Neural cell (in vitro differentiated cells): ENCODE results near the gene FGF21. TPM values are rescaled to one million over a fixed set of nuclear protein-coding genes. Genes with fewer than 3 reads are reported as not detected.

Experiments
- H2AFZ ChIP-seq: fragments of 200-600, 300-800 bp; sonication (generic), shearing (Covaris generic); 2 replicates; pipeline ENCODE4 v1.6.0; 2014; ENCODE audit warnings: low read depth, mild to moderate bottlenecking, antibody characterized with exemption, low read length, moderate library complexity
- H3F3A ChIP-seq: fragments of 200-600 bp; shearing (Covaris generic); 2 replicates; pipeline ENCODE4 v1.6.1; 2016; ENCODE audit warnings: mild to moderate bottlenecking, moderate library complexity, mixed read lengths, antibody characterized with exemption, low read length; ENCODE audit not compliant: insufficient read depth, poor library complexity, severe bottlenecking
- H3K27ac ChIP-seq: fragments of 200-600, 300-800 bp; sonication (generic), shearing (Covaris generic); 2 replicates; pipeline ENCODE4 v1.5.1; 2014; ENCODE audit warnings: mild to moderate bottlenecking, low read length, moderate library complexity
- H3K27me3 ChIP-seq: fragments of 300-800, 200-600 bp; sonication (generic), shearing (Covaris generic); 2 replicates; pipeline ENCODE4 v1.6.0; 2014; ENCODE audit warnings: mild to moderate bottlenecking, low read depth, low read length, moderate library complexity; ENCODE audit not compliant: insufficient read depth
- H3K36me3 ChIP-seq: fragments of 300-800, 200-600 bp; sonication (generic), shearing (Covaris generic); 2 replicates; pipeline ENCODE4 v1.5.1; 2014; ENCODE audit warnings: mild to moderate bottlenecking, antibody characterized with exemption, low read length, moderate library complexity; ENCODE audit not compliant: insufficient read depth
- H3K4me2 ChIP-seq: fragments of 300-800, 200-600 bp; sonication (generic), shearing (Covaris generic); 2 replicates; pipeline ENCODE4 v1.6.0; 2014; ENCODE audit warnings: mild to moderate bottlenecking, low read length
- H3K4me3 ChIP-seq: fragments of 300-800, 200-600 bp; sonication (generic), shearing (Covaris generic); 2 replicates; pipeline ENCODE4 v1.5.1; 2014; ENCODE audit warnings: mild to moderate bottlenecking, low read length, moderate library complexity
- H3K79me2 ChIP-seq: fragments of 200-600 bp; shearing (Covaris generic); replicated peaks from 2 replicates; pipeline ENCODE4 v1.6.0; 2014; ENCODE audit warnings: mild to moderate bottlenecking, low read length, moderate library complexity; ENCODE audit not compliant: insufficient read depth
- H3K9ac ChIP-seq: fragments of 300-800, 200-600 bp; sonication (generic), shearing (Covaris generic); 2 replicates; pipeline ENCODE4 v1.6.1; 2016; ENCODE audit warnings: mild to moderate bottlenecking, low read length, mixed read lengths
- H3K9me2 ChIP-seq: fragments of 200-600 bp; shearing (Covaris generic); 2 replicates; pipeline ENCODE4 v1.6.1; 2016; ENCODE audit warnings: mild to moderate bottlenecking, low read length, mixed read lengths; ENCODE audit not compliant: insufficient read depth
- H3K9me3 ChIP-seq: fragments of 200-600, 300-800 bp; sonication (generic), shearing (Covaris generic); 2 replicates; pipeline ENCODE4 v1.6.1; 2016; ENCODE audit warnings: mild to moderate bottlenecking, mixed run types, low read length, moderate library complexity, mixed read lengths
- H4K20me1 ChIP-seq: fragments of 200-600 bp; shearing (Covaris generic); 2 replicates; pipeline ENCODE4 v1.6.1; 2016; ENCODE audit warnings: mild to moderate bottlenecking, mixed run types; ENCODE audit not compliant: insufficient read depth
- CTCF ChIP-seq: fragments of 450-650 bp; IDR thresholded peaks from 2 replicates; pipeline ENCODE4 v1.5.1; 2014; ENCODE audit warnings: antibody characterized with exemption, mild to moderate bottlenecking, moderate library complexity; ENCODE audit not compliant: poor library complexity, severe bottlenecking
- EP300 ChIP-seq: fragments of 450-650 bp; conservative IDR thresholded peaks from 2 replicates; pipeline ENCODE4 v1.6.1; 2014; ENCODE audit warnings: antibody characterized with exemption, mild to moderate bottlenecking, moderate library complexity; ENCODE audit not compliant: poor library complexity, severe bottlenecking
- EZH2 ChIP-seq: fragments of 200-600, 300-800 bp; shearing (Covaris generic), sonication (generic); IDR thresholded peaks from 2 replicates; pipeline ENCODE4 v1.6.1; 2014; ENCODE audit warnings: antibody characterized with exemption, low read length, borderline replicate concordance, mild to moderate bottlenecking; ENCODE audit not compliant: insufficient read depth, poor library complexity, severe bottlenecking
- MXI1 ChIP-seq: fragments of 450-650 bp; conservative IDR thresholded peaks from 2 replicates; pipeline ENCODE4 v1.6.1; 2014; ENCODE audit warnings: antibody characterized with exemption, mild to moderate bottlenecking; ENCODE audit not compliant: poor library complexity, severe bottlenecking
- POLR2AphosphoS5 ChIP-seq: IDR thresholded peaks from 2 replicates; pipeline ENCODE4 v1.6.1; 2012
- RAD21 ChIP-seq: fragments of 450-650 bp; conservative IDR thresholded peaks from 2 replicates; pipeline ENCODE4 v1.6.1; 2014; ENCODE audit warnings: antibody characterized with exemption, mild to moderate bottlenecking, moderate library complexity
- REST ChIP-seq: IDR thresholded peaks from 2 replicates; pipeline ENCODE4 v1.6.1; 2012; ENCODE audit warnings: borderline replicate concordance
- SMC3 ChIP-seq: fragments of 450-650 bp; conservative IDR thresholded peaks from 2 replicates; pipeline ENCODE4 v1.6.1; 2014; ENCODE audit warnings: antibody characterized with exemption, mild to moderate bottlenecking, moderate library complexity; ENCODE audit not compliant: poor library complexity
- TAF1 ChIP-seq: IDR thresholded peaks from 2 replicates; pipeline ENCODE4 v1.6.1; 2012; ENCODE audit warnings: low read depth
- polyA plus RNA-seq: library from polyadenylated mRNA; depleted of rRNA; stranded (reverse); fragments of >200 nt; gene quantifications from 2 replicates; pipeline ENCODE4 v1.2.3, GENCODE V29; 2014

The FGF21 gene
- polyA plus RNA-seq, 1 donor from 2014 or later: not detected

GRCh38 chr19:48742096-48742495 is 13.2 kb upstream of the FGF21 start:
- no peaks in the 10 kb centered on the region for H3K9me3 ChIP-seq
- H3K27ac ChIP-seq: no peak overlapping the region
- no peak for TF ChIP-seq EP300
- TF ChIP-seq RAD21: no peak
- TF ChIP-seq MXI1: no peak
- no peak for TF ChIP-seq REST
- no peak for TF ChIP-seq EZH2
- TF ChIP-seq SMC3: no peak
- TF ChIP-seq CTCF: no peak
- TF ChIP-seq TAF1: no peak
- no peak for TF ChIP-seq POLR2AphosphoS5
- H3K4me3 ChIP-seq: no peak overlapping the region
- no peak overlapping the region for H3K9ac ChIP-seq
- H3K36me3 ChIP-seq: no peaks in the 10 kb centered on the region
- no peak overlapping the region for H2AFZ ChIP-seq
- no peaks in the 10 kb centered on the region for H3K9me2 ChIP-seq
- peaks cover 6% of the 10 kb centered on the region for H3K27me3 ChIP-seq
- no peaks in the 10 kb centered on the region for H3F3A ChIP-seq
- no peaks in the 10 kb centered on the region for H4K20me1 ChIP-seq
- H3K4me2 ChIP-seq: no peak overlapping the region
- no peaks in the 10 kb centered on the region for H3K79me2 ChIP-seq

- Histone ChIP-seq H3K36me3 (no peaks in the 10 kb centered on the region), H3K9me2 (no peaks in the 10 kb centered on the region), H3K9me3 (no peaks in the 10 kb centered on the region), H3K9ac (no peak overlapping the region), H4K20me1 (no peaks in the 10 kb centered on the region), H3K79me2 (no peaks in the 10 kb centered on the region), H3K27ac (no peak overlapping the region), H3F3A (no peaks in the 10 kb centered on the region), H3K4me3 (no peak overlapping the region), H3K4me2 (no peak overlapping the region), H2AFZ (no peak overlapping the region), H3K27me3 (no peaks in the 10 kb centered on the region)
- TF ChIP-seq EP300 (no peak), SMC3 (no peak), CTCF (no peak), TAF1 (no peak), MXI1 (no peak), RAD21 (no peak), POLR2AphosphoS5 (no peak), REST (no peak), EZH2 (no peak)
Measured at GRCh38 chr19:48745208-48745995, 9.9 kb upstream of the FGF21 start.
